ENCODE measurements around the gene DOCK4.

GRCh38 chr7:111789870-111790269 lies 416.3 kb downstream of the DOCK4 start:
- TF ChIP-seq YY1 (IDR thresholded peaks at IDR 0.05; ENCODE audit: low read depth, low read length) (no peak), EGR1 (IDR thresholded peaks at IDR 0.05; ENCODE audit: borderline replicate concordance in 1 of 2, low read depth in 2 of 2, low read length in 2 of 2) (no peak), SP1 (IDR thresholded peaks at IDR 0.05; ENCODE audit: low read depth, low read length) (no peak), POLR2AphosphoS5 (IDR thresholded peaks at IDR 0.05; ENCODE audit: low read length) (no peak), ZBTB11 (CRISPR knock-in tag; IDR thresholded peaks at IDR 0.05) (no peak), CREM (IDR thresholded peaks at IDR 0.05; ENCODE audit: low read depth) (no peak), SIN3A (IDR thresholded peaks at IDR 0.05; ENCODE audit: low read depth, low read length) (no peak), LARP7 (IDR thresholded peaks at IDR 0.05) (no peak), SMC3 (IDR thresholded peaks at IDR 0.05; ENCODE audit: borderline replicate concordance, low read length) (no peak)
